Fibroblast of villous mesenchyme (primary cell): ENCODE results near the gene BRD7. TPM values are rescaled to one million over a fixed set of nuclear protein-coding genes. Genes with fewer than 3 reads are reported as not detected.
A peak's percentile ranks its signal among the peaks of the same experiment; 100 is the strongest.

Experiments
- DNase-seq: peaks from one replicate; pipeline ENCODE4 v3.0.0-alpha.2; 2010; ENCODE audit warnings: low read depth
- H3K4me3 ChIP-seq: 2 replicates; pipeline ENCODE4 v1.5.1; 2011; ENCODE audit warnings: low read depth, mild to moderate bottlenecking, low read length
- CTCF ChIP-seq: IDR thresholded peaks from 2 replicates; pipeline ENCODE4 v1.5.1; 2012; ENCODE audit warnings: low read depth, mild to moderate bottlenecking, low read length; ENCODE audit not compliant: insufficient read depth
- total RNA-seq: library from RNA; depleted of rRNA; stranded (reverse); fragments of >200 nt; gene quantifications from 2 replicates; pipeline ENCODE4 v1.2.3, GENCODE V29; 2012

BRD7 gene
- total RNA-seq, 1 donor, result 31.5 TPM

GRCh38 chr16:50381679-50382440 lies 13.1 kb upstream of the BRD7 start:
- TF ChIP-seq CTCF, result peak; percentile 13
- no peak for DNase-seq
- no peak overlapping the region for H3K4me3 ChIP-seq

DNA sequence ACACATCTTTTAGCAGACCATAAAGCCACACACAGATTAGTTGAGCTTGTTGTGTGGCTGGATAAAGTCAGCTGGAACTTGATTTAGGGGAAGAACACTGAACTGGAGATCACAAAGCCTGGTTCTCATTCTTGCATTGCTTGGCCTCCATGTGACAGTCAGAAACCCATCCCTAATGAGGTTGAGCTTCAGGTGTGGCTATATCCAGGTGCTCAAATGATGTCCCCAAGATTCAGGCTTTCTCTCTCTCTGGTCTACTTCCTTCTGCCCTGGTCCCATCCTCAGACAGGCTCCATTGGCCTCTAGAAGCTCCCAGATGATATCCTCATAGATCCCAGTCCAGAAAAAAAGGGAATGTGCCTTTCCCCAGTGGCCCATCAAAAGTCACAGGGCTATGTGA lies 9.6 kb upstream of the BRD7 start:
- no peak overlapping the region for H3K4me3 ChIP-seq
- no peak for TF ChIP-seq CTCF
- DNase-seq, result no peak

DNA sequence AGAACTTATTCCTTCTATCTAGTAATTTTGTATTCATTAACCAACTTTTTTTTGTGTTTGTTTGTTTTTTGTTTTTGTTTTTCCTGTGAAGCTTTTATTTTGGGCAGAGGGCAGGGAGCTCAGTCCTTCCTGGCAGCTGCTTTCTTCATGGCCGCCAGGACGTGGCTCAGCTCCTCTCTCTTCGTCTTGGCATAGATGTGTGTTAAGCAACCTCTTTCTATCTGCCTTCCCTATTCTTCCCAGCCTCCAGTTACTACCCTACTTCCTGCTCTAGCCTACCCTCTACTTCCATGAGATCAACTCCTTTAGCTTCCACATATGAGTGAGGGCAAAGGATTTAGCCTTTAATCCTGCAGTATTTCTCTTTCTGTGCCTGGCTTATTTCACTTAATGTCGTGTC lies 8.2 kb upstream of the BRD7 start:
- no peak overlapping the region for H3K4me3 ChIP-seq
- peak; percentile 21 for DNase-seq
- no peak for TF ChIP-seq CTCF

- no peak for DNase-seq
- no peak for TF ChIP-seq CTCF
- H3K4me3 ChIP-seq, result no peak overlapping the region
These were observed 5.0 kb upstream of the BRD7 start for GRCh38 chr16:50373780-50374179.

DNA sequence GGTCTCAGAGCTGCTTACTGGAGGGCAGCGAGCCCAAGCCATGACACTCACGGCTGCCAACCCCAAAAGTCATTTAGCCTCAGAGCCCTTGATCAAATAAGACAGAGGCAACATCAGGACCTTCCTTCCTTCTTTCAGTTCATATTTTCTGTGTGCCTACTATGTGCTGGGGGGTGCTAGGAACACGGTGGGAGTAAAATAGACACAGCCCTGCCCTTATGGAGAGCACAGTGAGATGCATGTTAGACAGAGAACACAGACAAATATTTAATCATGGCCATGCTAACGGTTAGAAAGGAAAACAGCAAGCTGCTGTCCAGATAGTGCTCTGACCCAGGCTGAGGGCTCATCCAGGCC lies 4.5 kb upstream of the BRD7 start:
- no peak for DNase-seq
- no peak for TF ChIP-seq CTCF
- no peak overlapping the region for H3K4me3 ChIP-seq

DNA sequence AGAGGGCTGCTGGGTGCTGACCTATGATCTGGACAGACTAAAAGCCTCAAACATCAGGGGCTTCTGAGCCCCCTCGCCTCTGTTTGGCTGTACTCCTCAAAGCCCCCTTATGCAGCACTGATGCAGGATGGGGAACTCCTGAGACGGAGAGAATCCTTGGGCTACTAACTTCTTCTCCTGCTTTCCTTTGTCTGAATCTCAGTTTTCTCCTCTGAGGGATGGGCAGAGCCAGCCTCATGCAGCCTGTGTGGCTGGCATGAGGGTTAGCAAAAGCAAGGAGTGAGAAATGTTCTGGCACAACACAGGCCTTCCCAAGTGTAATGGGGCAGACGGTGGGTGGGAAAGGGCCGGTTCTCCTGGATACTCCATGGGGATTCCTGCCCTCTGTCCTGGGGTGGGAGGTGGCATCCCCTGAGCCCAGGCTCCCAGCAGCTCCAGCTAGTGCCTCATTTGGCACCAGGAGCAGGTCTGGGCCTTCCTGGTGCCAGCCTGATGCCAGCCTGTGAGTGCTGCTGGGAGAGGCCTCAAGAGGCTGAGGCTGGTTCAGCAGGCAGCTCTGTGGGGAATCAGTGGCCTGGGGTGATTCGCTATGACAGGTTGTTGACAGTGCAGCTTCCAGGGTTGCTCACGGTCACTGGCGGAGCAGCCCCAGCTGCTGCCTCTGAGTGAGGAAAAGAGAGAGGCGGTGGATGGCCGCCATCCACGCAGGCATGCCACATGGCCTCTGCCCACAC lies 4.0 kb upstream of the BRD7 start:
- H3K4me3 ChIP-seq, result no peak overlapping the region
- TF ChIP-seq CTCF, result no peak
- DNase-seq, result no peak
